Measurements from ENCODE around the gene ADPRS. TPM values are rescaled to one million over a fixed set of nuclear protein-coding genes. Genes with fewer than 3 reads are reported as not detected.

The ADPRS gene
- total RNA-seq, 1 experiment from 2014 or later: 27.8 TPM

DNA sequence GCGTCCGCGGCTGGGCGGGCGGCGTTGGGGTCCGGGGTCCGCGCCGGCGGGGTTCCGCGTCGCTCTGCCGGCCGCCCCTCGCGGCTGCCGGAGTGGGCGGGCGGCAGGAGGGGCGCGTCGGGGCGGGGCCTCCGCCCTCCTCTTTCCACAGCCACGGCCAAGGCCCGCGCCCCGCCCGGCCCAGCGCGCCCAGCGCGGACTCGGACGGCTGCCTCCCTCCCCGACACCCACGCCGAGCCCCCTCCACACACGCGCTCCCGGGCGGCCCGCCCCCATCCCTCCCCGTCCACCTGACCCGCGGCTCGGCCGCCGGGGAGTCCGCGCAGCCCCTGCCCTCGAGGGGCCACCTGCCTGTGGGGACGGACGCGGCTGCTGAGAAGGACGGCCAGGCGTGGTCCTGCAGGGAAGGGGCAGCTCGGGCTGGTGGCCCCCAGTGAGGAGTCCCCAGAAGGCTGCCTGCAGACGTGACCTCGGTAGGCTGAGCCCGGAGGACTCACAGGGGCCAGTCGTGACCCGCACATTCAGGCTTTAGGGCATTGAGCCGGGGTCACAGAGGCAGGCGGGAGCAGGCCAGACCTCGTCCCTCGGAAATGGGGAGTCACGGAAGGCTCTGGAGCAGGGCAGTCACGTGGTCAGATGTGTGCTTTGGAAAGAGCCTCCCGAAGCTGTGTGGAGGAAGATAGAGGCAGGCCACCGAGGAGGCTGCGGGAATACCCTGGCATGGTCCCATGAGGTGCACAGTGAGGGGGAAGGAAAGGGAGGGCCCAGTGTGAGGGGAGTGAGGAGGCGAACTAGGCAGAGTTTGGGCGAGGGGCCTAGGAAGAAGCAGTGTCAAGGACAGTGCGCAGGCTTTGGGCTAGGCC lies 36.7 kb downstream of the ADPRS start, which contains the start of gene COL8A2:
Gene COL8A2, minus strand, starts transcription at position 94 of the 863 bp plus-strand sequence. CDS start 24,980 bp downstream, outside the sequence.
- Histone ChIP-seq H2AFZ (ENCODE audit: low read length) (no peak within 1 kb of the TSS), H2BK20ac (ENCODE audit: low read depth, low read length, poor library complexity, severe bottlenecking) (no peak within 1 kb of the TSS), H2BK12ac (ENCODE audit: insufficient read length, low read depth, low read length) (no peak within 1 kb of the TSS), H3K9ac (ENCODE audit: extremely low read depth, insufficient read length, low read length) (no peak within 1 kb of the TSS), H2BK15ac (ENCODE audit: low read depth, low read length) (no peak within 1 kb of the TSS), H3K4me1 (ENCODE audit: insufficient read depth, low read length) (peaks cover 2% of the 10 kb centered on the region; the same call in 1 of the 2 replicates), H4K8ac (replicated peaks; ENCODE audit: insufficient read length, low read depth, low read length) (no peak within 1 kb of the TSS), H4K91ac (ENCODE audit: insufficient read length, low read depth, low read length) (no peak within 1 kb of the TSS), H3K27ac (ENCODE audit: insufficient read length, low read depth, low read length) (no peak within 1 kb of the TSS), H3K79me2 (ENCODE audit: insufficient read depth, low read length) (no peaks in the 10 kb centered on the region), H3K4me2 (ENCODE audit: insufficient read depth, insufficient read length, low read length) (peak within 1 kb of the TSS; percentile 15), H3K56ac (ENCODE audit: insufficient read length, low read depth, low read length) (no peak within 1 kb of the TSS), H2AK5ac (ENCODE audit: insufficient read length, low read length) (no peak within 1 kb of the TSS), H3K23me2 (ENCODE audit: insufficient read length, low read depth, low read length, poor library complexity, severe bottlenecking) (peaks cover 2% of the 10 kb centered on the region), H2BK120ac (ENCODE audit: low read depth, low read length, poor library complexity, severe bottlenecking) (no peak within 1 kb of the TSS), H3T11ph (ENCODE audit: low read length) (no peak within 1 kb of the TSS), H3K4ac (ENCODE audit: low read depth, low read length) (no peak within 1 kb of the TSS), H3K9me3 (ENCODE audit: control insufficient read depth, low read depth, low read length) (no peaks in the 10 kb centered on the region), H2BK5ac (ENCODE audit: insufficient read length, low read length) (no peak within 1 kb of the TSS), H4K5ac (ENCODE audit: insufficient read length, low read depth, low read length) (no peak within 1 kb of the TSS), H3K27me3 (ENCODE audit: insufficient read depth, low read length) (peaks cover 17% of the 10 kb centered on the region; the same call in 1 of the 2 replicates), H3K23ac (ENCODE audit: insufficient read length, low read depth, low read length) (no peak within 1 kb of the TSS), H4K20me1 (ENCODE audit: control insufficient read depth, insufficient read depth, insufficient read length) (no peaks in the 10 kb centered on the region), H3K79me1 (ENCODE audit: insufficient read depth, low read depth, low read length, poor library complexity, severe bottlenecking) (no peaks in the 10 kb centered on the region), H3K18ac (ENCODE audit: insufficient read length, low read depth, low read length) (peak within 1 kb of the TSS; percentile 7), H3K14ac (ENCODE audit: insufficient read depth, low read length) (peak within 1 kb of the TSS; percentile 48; the same call in 1 of the 2 replicates)
- Mint-ChIP-seq H3K36me3 (ENCODE audit: insufficient read depth in 1 of 3, low read depth in 3 of 3) (no peaks in the 10 kb centered on the region), H3K9me3 (no peaks in the 10 kb centered on the region; a peak in 1 of 5 replicates), H3K4me3 (peak within 1 kb of the TSS; percentile 58 to 81), H3K27me3 (ENCODE audit: low read depth) (peaks cover 46% of the 10 kb centered on the region), H3K27ac (no peak within 1 kb of the TSS), H3K4me1 (peaks cover 12 to 15% of the 10 kb centered on the region in 2 experiments)
- DNase-seq: peak; percentile 48
- no CpG with 5 or more reads among the region's 77 CpGs for WGBS (ENCODE audit: extremely low coverage, insufficient read length, low lambda C conversion rate)
- TF ChIP-seq, protein P1, sequence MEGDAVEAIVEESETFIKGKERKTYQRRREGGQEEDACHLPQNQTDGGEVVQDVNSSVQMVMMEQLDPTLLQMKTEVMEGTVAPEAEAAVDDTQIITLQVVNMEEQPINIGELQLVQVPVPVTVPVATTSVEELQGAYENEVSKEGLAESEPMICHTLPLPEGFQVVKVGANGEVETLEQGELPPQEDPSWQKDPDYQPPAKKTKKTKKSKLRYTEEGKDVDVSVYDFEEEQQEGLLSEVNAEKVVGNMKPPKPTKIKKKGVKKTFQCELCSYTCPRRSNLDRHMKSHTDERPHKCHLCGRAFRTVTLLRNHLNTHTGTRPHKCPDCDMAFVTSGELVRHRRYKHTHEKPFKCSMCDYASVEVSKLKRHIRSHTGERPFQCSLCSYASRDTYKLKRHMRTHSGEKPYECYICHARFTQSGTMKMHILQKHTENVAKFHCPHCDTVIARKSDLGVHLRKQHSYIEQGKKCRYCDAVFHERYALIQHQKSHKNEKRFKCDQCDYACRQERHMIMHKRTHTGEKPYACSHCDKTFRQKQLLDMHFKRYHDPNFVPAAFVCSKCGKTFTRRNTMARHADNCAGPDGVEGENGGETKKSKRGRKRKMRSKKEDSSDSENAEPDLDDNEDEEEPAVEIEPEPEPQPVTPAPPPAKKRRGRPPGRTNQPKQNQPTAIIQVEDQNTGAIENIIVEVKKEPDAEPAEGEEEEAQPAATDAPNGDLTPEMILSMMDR (conservative IDR thresholded peaks at IDR 0.05): no peak
